HepG2 (cell line): ENCODE results near the gene NPPB. TPM values are rescaled to one million over a fixed set of nuclear protein-coding genes. Genes with fewer than 3 reads are reported as not detected.

Experiments used
- ATAC-seq: fragments of 200-7000 bp; cut with Tn5 transposase; 3 replicates; pipeline ENCODE4 v1.9.1; 2020; ENCODE audit warnings: mild to moderate bottlenecking, moderate library complexity
- BruUV-seq: library from RNA; stranded (reverse); fragments of 400-500 nt; replicated peaks from 2 replicates; lab custom pipeline; 2021; lab: Mats Ljungman, UMichigan
- CTCF ChIA-PET: fragments of 300-600 bp; formaldehyde crosslinking; extraction: SDS; loops from one replicate; lab custom pipeline; 2021; ENCODE audit warnings: low total read pairs, inconsistent platforms, low intra/inter-chr PET ratio; lab: Yijun Ruan, JAX
- POLR2A ChIA-PET: fragments of 350-600 bp; sonication (Branson Sonifier 250); formaldehyde crosslinking; loops from one replicate; lab custom pipeline; 2020; ENCODE audit warnings: antibody characterized with exemption, inconsistent platforms; lab: Yijun Ruan, JAX
- DNase-seq: peaks from one replicate; pipeline ENCODE4 v3.0.0-alpha.2; 2015; ENCODE audit warnings: low spot score
- FAIRE-seq: peaks from 3 replicates; lab custom pipeline; 2011; peaks lifted over from hg19 to GRCh38; lab: Jason Lieb, UNC
- H2AFZ ChIP-seq: one replicate; pipeline ENCODE4 v1.6.1; 2011; ENCODE audit warnings: low read length, inconsistent platforms
- H3K27ac ChIP-seq: fragments of 300-600 bp; 3 replicates; pipeline ENCODE4 v1.8.0; 2011; ENCODE audit warnings: mixed run types, mild to moderate bottlenecking, mixed read lengths, low read length, inconsistent platforms; ENCODE audit not compliant: insufficient read depth; ENCODE audit errors: extremely low read length
- H3K27me3 ChIP-seq, 2 experiments: fragments of 200-600 bp in 1 of 2; 2 replicates in 1 of 2; 3 replicates in 1 of 2; pipeline versions ENCODE4 v1.6.0 to v1.8.0; 2011; ENCODE audit warnings: low read length in 2 of 2, mild to moderate bottlenecking in 2 of 2, moderate library complexity in 2 of 2, inconsistent platforms in 1 of 2; ENCODE audit not compliant: insufficient read depth in 2 of 2, control insufficient read depth in 1 of 2
- H3K36me3 ChIP-seq, 2 experiments: fragments of 200-600 bp in 1 of 2; replicated peaks in 1 of 2; 2 replicates in 1 of 2; 3 replicates in 1 of 2; pipeline versions ENCODE4 v1.5.1 to v1.8.0; 2011; ENCODE audit warnings: low read length in 2 of 2, inconsistent platforms in 1 of 2; ENCODE audit not compliant: insufficient read depth in 2 of 2, control insufficient read depth in 1 of 2
- H3K4me1 ChIP-seq: 2 replicates; pipeline ENCODE4 v1.5.1; 2012; ENCODE audit warnings: low read length, inconsistent platforms; ENCODE audit not compliant: insufficient read depth
- H3K4me2 ChIP-seq: 2 replicates; pipeline ENCODE4 v1.6.0; 2011; ENCODE audit warnings: low read depth, low read length, inconsistent platforms
- H3K4me3 ChIP-seq, 3 experiments: fragments of 200-600 bp in 1 of 3; sonication (generic), shearing (Covaris generic) in 1 of 3; replicated peaks in 1 of 3; 2 replicates each; pipeline ENCODE4 v1.5.1; 2011 to 2016; ENCODE audit warnings: low read length in 3 of 3, inconsistent platforms in 2 of 3, low read depth in 2 of 3, mild to moderate bottlenecking in 2 of 3, control low read depth in 1 of 3, mixed read lengths in 1 of 3; ENCODE audit not compliant: insufficient read depth in 1 of 3
- H3K79me2 ChIP-seq: one replicate; pipeline ENCODE4 v1.6.1; 2011; ENCODE audit warnings: low read length, inconsistent platforms; ENCODE audit not compliant: insufficient read depth
- H3K9ac ChIP-seq: 2 replicates; pipeline ENCODE4 v1.6.0; 2011; ENCODE audit warnings: mild to moderate bottlenecking, low read depth, low read length, inconsistent platforms; ENCODE audit not compliant: insufficient read depth
- H3K9me3 ChIP-seq: 2 replicates; pipeline ENCODE4 v1.5.1; 2012; ENCODE audit warnings: mild to moderate bottlenecking, low read length
- H4K20me1 ChIP-seq: 2 replicates; pipeline ENCODE4 v1.6.0; 2011; ENCODE audit warnings: inconsistent platforms, mild to moderate bottlenecking, low read length, moderate library complexity; ENCODE audit not compliant: insufficient read depth
- BORCS8-MEF2B ChIP-seq: sonication (generic); formaldehyde crosslinking; IDR thresholded peaks from 2 replicates; pipeline ENCODE4 v1.8.0; 2022; ENCODE audit warnings: mild to moderate bottlenecking, missing genetic modification reagents
- CENPX ChIP-seq: sonication (generic); formaldehyde crosslinking; IDR thresholded peaks from 2 replicates; pipeline ENCODE4 v1.9.0; 2021; ENCODE audit warnings: mild to moderate bottlenecking, missing genetic modification reagents, moderate library complexity
- FOSL2 ChIP-seq: sonication (generic); formaldehyde crosslinking; IDR thresholded peaks from 2 replicates; pipeline ENCODE4 v1.4.0; 2020; ENCODE audit warnings: missing genetic modification reagents
- FOXK2 ChIP-seq: fragments of 450-650 bp; IDR thresholded peaks from 2 replicates; pipeline ENCODE4 v1.6.1; 2016
- GATAD1 ChIP-seq: IDR thresholded peaks from 2 replicates; pipeline ENCODE4 v1.6.1; 2016; ENCODE audit warnings: missing genetic modification reagents, missing compliant biosample characterization
- GLI4 ChIP-seq: sonication (generic); formaldehyde crosslinking; IDR thresholded peaks from 2 replicates; pipeline ENCODE4 v1.5.1; 2020; ENCODE audit warnings: missing genetic modification reagents, mild to moderate bottlenecking, moderate library complexity, borderline replicate concordance
- GZF1 ChIP-seq: sonication (generic); formaldehyde crosslinking; IDR thresholded peaks from 2 replicates; pipeline ENCODE4 v1.5.1; 2020; ENCODE audit warnings: mild to moderate bottlenecking, missing genetic modification reagents
- RAD21 ChIP-seq: fragments of 450-650 bp; formaldehyde crosslinking; IDR thresholded peaks from 2 replicates; pipeline ENCODE4 v1.5.0; 2020; ENCODE audit warnings: mild to moderate bottlenecking
- SNAPC2 ChIP-seq: sonication (generic); formaldehyde crosslinking; IDR thresholded peaks from 2 replicates; pipeline ENCODE4 v1.8.1; 2022; ENCODE audit warnings: mild to moderate bottlenecking, missing genetic modification reagents
- SSRP1 ChIP-seq: IDR thresholded peaks from 2 replicates; pipeline ENCODE4 v1.6.1; 2016; ENCODE audit warnings: control low read depth
- TAF15 ChIP-seq: fragments of 200-400 bp; formaldehyde crosslinking; IDR thresholded peaks from one replicate; pipeline ENCODE4 v1.6.1; 2018; ENCODE audit warnings: mild to moderate bottlenecking, low read depth, low read length; ENCODE audit not compliant: poor library complexity, severe bottlenecking
- TBX3 ChIP-seq: fragments of 450-650 bp; IDR thresholded peaks from 2 replicates; pipeline ENCODE4 v1.6.1; 2017; ENCODE audit warnings: antibody characterized with exemption, mild to moderate bottlenecking, inconsistent platforms, borderline replicate concordance
- TRIM24 ChIP-seq: sonication (generic); formaldehyde crosslinking; IDR thresholded peaks from 2 replicates; pipeline ENCODE4 v1.8.0; 2022; ENCODE audit warnings: mild to moderate bottlenecking, missing genetic modification reagents
- ZBTB7B ChIP-seq: sonication (generic); formaldehyde crosslinking; IDR thresholded peaks from 2 replicates; pipeline ENCODE4 v1.4.0; 2020; ENCODE audit warnings: missing genetic modification reagents
- ZFY ChIP-seq: sonication (generic); formaldehyde crosslinking; IDR thresholded peaks from 2 replicates; pipeline ENCODE4 v1.4.0; 2020; ENCODE audit warnings: missing genetic modification reagents
- ZNF235 ChIP-seq: sonication (generic); formaldehyde crosslinking; IDR thresholded peaks from 2 replicates; pipeline ENCODE4 v1.8.1; 2023; ENCODE audit warnings: mild to moderate bottlenecking, missing genetic modification reagents, borderline replicate concordance
- ZNF430 ChIP-seq: sonication (generic); formaldehyde crosslinking; IDR thresholded peaks from 2 replicates; pipeline ENCODE4 v1.9.0; 2021; ENCODE audit warnings: mild to moderate bottlenecking, missing genetic modification reagents
- WGBS: methylation state at CpG from one replicate; pipeline ENCODE4 v1.1.6; 2017; ENCODE audit warnings: low lambda C conversion rate; 5-methylcytosine and 5-hydroxymethylcytosine counted together
- in situ Hi-C: cut with HindIII; loops from 2 replicates; pipeline ENCODE4 v1.10.0; 2017; ENCODE audit warnings: low pct_unique_long_range_greater_than_20kb; ENCODE audit not compliant: extremely low pct_ligation_motif_present
- intact Hi-C: fragments of 100-400 bp; cut with micrococcal nuclease; formaldehyde crosslinking; loops from one replicate; pipeline ENCODE4 v1.10.0; 2022; ENCODE audit not compliant: unreplicated experiment
- polyA plus RNA-seq, 8 experiments: library from polyadenylated mRNA; depleted of rRNA in 3 of 8; stranded (reverse) in 7 of 8; unstranded in 1 of 8; fragments of >200 nt; fragmentation: Illumina TruSeq in 4 of 8; extraction: Trizol in 4 of 8; gene quantifications; 2 replicates each; pipeline versions ENCODE4 v1.2.1 to v1.2.3, GENCODE V29; 2011 to 2016; ENCODE audit warnings: low read depth in 4 of 8, missing spikeins in 1 of 8, mixed read lengths in 1 of 8; ENCODE audit not compliant: insufficient read depth in 1 of 8
- total RNA-seq, 5 experiments: library from RNA; depleted of rRNA; stranded (reverse); fragments of >200 nt; fragmentation: Illumina TruSeq; extraction: Trizol; gene quantifications; 2 replicates each; pipeline ENCODE4 v1.2.3, GENCODE V29; 2016; ENCODE audit warnings: low read depth in 1 of 5
- TF ChIP-seq, protein P1 (sequence below): sonication (generic); formaldehyde crosslinking; IDR thresholded peaks from 2 replicates; pipeline ENCODE4 v1.4.0; 2020; ENCODE audit warnings: missing genetic modification reagents
- TF ChIP-seq, protein P2 (sequence below): sonication (generic); formaldehyde crosslinking; IDR thresholded peaks from 2 replicates; pipeline ENCODE4 v1.5.1; 2020; ENCODE audit warnings: mild to moderate bottlenecking, moderate library complexity, missing genetic modification reagents
- TF ChIP-seq, protein P3 (sequence below): sonication (generic); formaldehyde crosslinking; conservative IDR thresholded peaks from 2 replicates; pipeline ENCODE4 v1.4.0; 2020; ENCODE audit warnings: missing genetic modification reagents

The NPPB gene
- total and polyA plus RNA-seq, 2 of the 13 experiments (the other 11 are each of a cell fraction or from before 2014, with no cell fraction given): 1.9 TPM; not detected in 1

- TF ChIP-seq, protein P1, sequence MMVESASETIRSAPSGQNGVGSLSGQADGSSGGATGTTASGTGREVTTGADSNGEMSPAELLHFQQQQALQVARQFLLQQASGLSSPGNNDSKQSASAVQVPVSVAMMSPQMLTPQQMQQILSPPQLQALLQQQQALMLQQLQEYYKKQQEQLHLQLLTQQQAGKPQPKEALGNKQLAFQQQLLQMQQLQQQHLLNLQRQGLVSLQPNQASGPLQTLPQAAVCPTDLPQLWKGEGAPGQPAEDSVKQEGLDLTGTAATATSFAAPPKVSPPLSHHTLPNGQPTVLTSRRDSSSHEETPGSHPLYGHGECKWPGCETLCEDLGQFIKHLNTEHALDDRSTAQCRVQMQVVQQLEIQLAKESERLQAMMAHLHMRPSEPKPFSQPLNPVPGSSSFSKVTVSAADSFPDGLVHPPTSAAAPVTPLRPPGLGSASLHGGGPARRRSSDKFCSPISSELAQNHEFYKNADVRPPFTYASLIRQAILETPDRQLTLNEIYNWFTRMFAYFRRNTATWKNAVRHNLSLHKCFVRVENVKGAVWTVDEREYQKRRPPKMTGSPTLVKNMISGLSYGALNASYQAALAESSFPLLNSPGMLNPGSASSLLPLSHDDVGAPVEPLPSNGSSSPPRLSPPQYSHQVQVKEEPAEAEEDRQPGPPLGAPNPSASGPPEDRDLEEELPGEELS (CRISPR knock-in tag): no peak
- no peak for TF ChIP-seq TBX3
- no peak for TF ChIP-seq RAD21 (CRISPR knock-in tag)
- no peak for TF ChIP-seq CENPX
- TF ChIP-seq GZF1 (CRISPR knock-in tag): no peak
- no peak for TF ChIP-seq FOXK2
- TF ChIP-seq, all 625 proteins: peak for 0
These were observed at the start of gene NPPB (continued) for GRCh38 chr1:11858613-11858967.

- H3K27me3 ChIP-seq: peaks cover 0 to 2% of the 10 kb centered on the region in 2 experiments; a peak in 2 of 5 replicates
- intact Hi-C loops (loop anchor here (1.0 to 5.0 kb wide), 3 partner anchors 21 to 66 kb away; no protein-coding TSS in a partner anchor), in situ Hi-C loops (no loop called here)
- peaks cover 47% of the 10 kb centered on the region for H3K4me1 ChIP-seq
- no peaks in the 10 kb centered on the region for H3K79me2 ChIP-seq
- H3K36me3 ChIP-seq: no peaks in the 10 kb centered on the region
- TSS peak; percentile 99 for BruUV-seq
- no peaks in the 10 kb centered on the region for H4K20me1 ChIP-seq
- FAIRE-seq (no peak), ATAC-seq (peak; percentile 78), DNase-seq (peak; percentile 96)
- H3K4me3 ChIP-seq: peak overlapping the region; percentile 57 to 76 (median 67)
- H2AFZ ChIP-seq: no peak overlapping the region
- WGBS: 2% methylated on average over 18 of the region's 24 CpGs
- peak overlapping the region; percentile 100 for H3K27ac ChIP-seq
- peak overlapping the region; percentile 99 for H3K9ac ChIP-seq
- POLR2A ChIA-PET: interaction anchor here (0.7 to 8.7 kb wide), 36 partner anchors 9 to 641 kb away, joined by 3 to 178 read pairs (median 7); partner anchors contain the start of genes AGTRAP, CLCN6, FBXO6 and KIAA2013
- CTCF ChIA-PET: interaction anchor here (1.5 kb wide), 1 partner anchor 70 kb away, joined by 15 read pairs; no protein-coding TSS in a partner anchor
- peak overlapping the region; percentile 94 for H3K4me2 ChIP-seq
- H3K9me3 ChIP-seq: no peaks in the 10 kb centered on the region
- TF ChIP-seq TAF15: no peak
- no peak; the same call in 1 of the 2 replicates for TF ChIP-seq FOSL2 (CRISPR knock-in tag)
- peak; percentile 42; the same call in 1 of the 2 replicates for TF ChIP-seq GATAD1 (CRISPR knock-in tag)
- no peak for TF ChIP-seq BORCS8-MEF2B
- no peak for TF ChIP-seq GLI4 (CRISPR knock-in tag)
- TF ChIP-seq, protein P2, sequence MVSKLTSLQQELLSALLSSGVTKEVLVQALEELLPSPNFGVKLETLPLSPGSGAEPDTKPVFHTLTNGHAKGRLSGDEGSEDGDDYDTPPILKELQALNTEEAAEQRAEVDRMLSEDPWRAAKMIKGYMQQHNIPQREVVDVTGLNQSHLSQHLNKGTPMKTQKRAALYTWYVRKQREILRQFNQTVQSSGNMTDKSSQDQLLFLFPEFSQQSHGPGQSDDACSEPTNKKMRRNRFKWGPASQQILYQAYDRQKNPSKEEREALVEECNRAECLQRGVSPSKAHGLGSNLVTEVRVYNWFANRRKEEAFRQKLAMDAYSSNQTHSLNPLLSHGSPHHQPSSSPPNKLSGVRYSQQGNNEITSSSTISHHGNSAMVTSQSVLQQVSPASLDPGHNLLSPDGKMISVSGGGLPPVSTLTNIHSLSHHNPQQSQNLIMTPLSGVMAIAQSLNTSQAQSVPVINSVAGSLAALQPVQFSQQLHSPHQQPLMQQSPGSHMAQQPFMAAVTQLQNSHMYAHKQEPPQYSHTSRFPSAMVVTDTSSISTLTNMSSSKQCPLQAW (CRISPR knock-in tag): no peak
- peak; percentile 96 for TF ChIP-seq SNAPC2 (CRISPR knock-in tag)
- TF ChIP-seq ZNF235 (CRISPR knock-in tag): no peak
- TF ChIP-seq, protein P3, sequence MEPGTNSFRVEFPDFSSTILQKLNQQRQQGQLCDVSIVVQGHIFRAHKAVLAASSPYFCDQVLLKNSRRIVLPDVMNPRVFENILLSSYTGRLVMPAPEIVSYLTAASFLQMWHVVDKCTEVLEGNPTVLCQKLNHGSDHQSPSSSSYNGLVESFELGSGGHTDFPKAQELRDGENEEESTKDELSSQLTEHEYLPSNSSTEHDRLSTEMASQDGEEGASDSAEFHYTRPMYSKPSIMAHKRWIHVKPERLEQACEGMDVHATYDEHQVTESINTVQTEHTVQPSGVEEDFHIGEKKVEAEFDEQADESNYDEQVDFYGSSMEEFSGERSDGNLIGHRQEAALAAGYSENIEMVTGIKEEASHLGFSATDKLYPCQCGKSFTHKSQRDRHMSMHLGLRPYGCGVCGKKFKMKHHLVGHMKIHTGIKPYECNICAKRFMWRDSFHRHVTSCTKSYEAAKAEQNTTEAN (CRISPR knock-in tag): peak; percentile 59; the same call in 1 of the 2 replicates
- 0 out of 2 replicates have a peak, but pooled peaks have one; percentile 16 for TF ChIP-seq ZNF430
- TF ChIP-seq ZFY (CRISPR knock-in tag): no peak; the same call in 1 of the 2 replicates
- TF ChIP-seq TRIM24 (CRISPR knock-in tag): no peak
- peak; percentile 99 for TF ChIP-seq SSRP1
- TF ChIP-seq ZBTB7B (CRISPR knock-in tag): peak; percentile 34; the same call in 1 of the 2 replicates
These were observed 49.4 kb upstream of the NPPB start for GRCh38 chr1:11908095-11908675.
